Activated CD4-positive, alpha-beta T cell treated with anti-CD3 and anti-CD28 coated beads, Interleukin-2, Interleukin-6, amounts not matched to agents 100 ng/mL and 50 ng/mL, durations not matched to agents 16 hours and 8 hours (primary cell): Measurements from ENCODE around the gene SLC13A5.

ENCODE experiments used
- DNase-seq: peaks from one replicate; pipeline ENCODE4 v3.0.0-alpha.2; 2020

The SLC13A5 gene

DNA sequence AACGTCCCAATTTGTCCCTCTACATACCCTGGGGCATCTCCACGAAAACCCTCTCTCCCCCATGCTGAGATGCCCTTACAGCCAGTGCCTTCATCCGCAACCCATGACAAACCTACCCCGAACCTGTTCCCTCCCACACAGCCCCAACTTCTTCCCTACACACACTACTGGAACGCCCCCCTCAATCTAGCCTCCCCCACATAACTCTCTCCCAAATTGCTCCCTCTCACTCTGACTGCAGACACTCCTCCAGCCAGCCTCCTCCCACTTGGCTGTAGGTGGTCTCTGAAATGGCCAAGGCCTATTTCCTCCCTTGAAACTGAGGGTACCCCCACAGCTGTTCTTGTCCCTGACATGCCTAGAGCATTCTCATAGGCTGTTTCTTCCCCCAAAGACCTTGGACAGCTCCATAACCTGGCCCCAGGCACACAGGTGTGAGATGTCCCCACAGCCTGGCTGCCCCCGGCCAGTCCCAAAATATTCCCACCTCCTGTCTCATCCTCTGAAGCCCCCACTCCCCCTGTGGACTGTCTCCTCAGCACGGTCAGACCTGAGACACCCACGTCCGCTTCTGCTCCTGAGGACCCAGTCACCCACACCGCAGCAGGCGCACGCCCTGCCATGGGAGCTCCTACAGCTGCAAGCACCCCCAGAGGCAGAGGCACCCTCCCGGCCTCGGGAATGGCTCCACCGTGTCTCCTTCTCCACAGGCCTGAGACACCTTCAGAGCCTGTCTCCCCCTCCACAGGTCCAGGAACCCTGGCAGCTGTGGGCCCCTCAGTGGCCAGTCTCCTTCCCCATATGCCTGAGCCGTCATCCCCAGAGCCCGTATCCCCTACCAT lies 76.3 kb downstream of the SLC13A5 start:
- DNase-seq: no peak

DNA sequence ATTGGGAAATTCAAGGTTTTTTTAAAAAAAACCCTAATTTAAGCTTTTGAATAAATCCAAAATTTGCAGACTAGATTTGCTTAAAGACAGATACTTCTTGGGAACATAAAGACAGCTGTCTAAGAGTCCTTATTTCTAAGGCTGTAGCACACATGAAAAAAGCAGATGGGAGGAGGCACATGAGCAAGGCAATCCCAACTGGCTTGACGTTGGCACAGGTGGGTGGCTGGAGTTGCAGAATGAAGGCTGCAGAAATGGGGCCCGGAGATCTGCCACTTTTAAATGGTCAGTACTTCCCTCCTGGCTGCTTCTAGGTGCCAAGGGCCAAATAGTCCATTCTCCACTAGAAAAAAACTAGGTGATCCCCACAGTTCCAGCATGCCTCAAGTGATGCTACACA lies 77.1 kb downstream of the SLC13A5 start:
- DNase-seq: no peak
